A549 treated with AZD9567 at 1 μM for 4 hours (cell line): ENCODE measurements around the gene MYO5B. TPM values are rescaled to one million over a fixed set of nuclear protein-coding genes. Genes with fewer than 3 reads are reported as not detected.

Experiments used
- total RNA-seq: library from RNA; stranded (reverse); fragments of 200-300 nt; extraction: Qiagen RNA extraction; gene quantifications from 5 replicates; pipeline ENCODE4 v1.2.3, GENCODE V29; 2022; ENCODE audit not compliant: insufficient read depth

The MYO5B gene
- total RNA-seq, result 6.9 to 9.9 TPM (median 8.1 TPM) in 5 replicates

DNA sequence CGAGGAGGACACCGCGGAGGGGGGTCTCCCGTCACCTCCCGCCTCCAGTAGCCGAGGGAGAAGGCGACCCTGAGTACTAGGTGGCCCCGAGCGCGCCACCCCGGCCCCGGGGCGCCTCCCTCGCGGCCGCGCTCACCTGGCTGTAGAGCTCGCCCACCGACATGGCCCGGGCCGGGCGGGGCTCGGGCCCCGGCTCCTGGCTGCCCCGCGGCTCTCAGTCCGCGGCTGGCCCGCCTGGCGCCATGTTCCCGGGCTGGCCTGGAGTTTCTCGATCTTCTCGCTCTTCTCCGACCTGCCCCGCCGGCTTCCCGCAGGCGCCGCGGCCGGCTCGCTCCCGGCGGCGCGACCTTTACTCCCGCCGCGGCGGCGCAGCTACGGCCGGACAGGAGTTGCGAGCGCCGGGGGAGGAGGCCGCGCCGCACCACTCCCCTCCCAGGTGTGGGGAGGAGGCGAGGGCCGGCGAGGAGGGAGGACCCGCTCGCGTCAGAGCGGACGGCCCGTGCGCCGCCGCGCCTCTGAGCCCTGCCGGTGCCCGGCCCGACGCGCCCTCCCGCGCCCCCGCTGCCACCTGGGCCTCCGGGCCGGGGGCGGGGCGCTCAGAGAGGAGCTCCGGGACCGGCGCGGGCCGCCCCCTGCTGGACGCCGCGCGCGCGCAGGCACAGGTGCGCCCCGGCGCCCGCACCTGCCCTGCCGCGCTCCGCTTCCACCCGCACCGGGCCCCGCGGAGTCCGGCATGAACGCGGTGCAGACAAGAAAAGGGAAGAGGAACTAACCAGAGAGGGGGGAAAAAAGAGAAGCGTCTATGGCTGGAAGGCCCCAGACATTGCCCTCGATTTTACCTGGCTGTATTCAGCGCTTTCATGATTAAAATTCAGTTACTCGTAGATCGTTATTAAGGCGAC lies at the start of gene MYO5B:
MYO5B (minus strand) TSS at position 517 of the 902 bp plus-strand sequence; CDS start at position 163, 354 bp downstream.

DNA sequence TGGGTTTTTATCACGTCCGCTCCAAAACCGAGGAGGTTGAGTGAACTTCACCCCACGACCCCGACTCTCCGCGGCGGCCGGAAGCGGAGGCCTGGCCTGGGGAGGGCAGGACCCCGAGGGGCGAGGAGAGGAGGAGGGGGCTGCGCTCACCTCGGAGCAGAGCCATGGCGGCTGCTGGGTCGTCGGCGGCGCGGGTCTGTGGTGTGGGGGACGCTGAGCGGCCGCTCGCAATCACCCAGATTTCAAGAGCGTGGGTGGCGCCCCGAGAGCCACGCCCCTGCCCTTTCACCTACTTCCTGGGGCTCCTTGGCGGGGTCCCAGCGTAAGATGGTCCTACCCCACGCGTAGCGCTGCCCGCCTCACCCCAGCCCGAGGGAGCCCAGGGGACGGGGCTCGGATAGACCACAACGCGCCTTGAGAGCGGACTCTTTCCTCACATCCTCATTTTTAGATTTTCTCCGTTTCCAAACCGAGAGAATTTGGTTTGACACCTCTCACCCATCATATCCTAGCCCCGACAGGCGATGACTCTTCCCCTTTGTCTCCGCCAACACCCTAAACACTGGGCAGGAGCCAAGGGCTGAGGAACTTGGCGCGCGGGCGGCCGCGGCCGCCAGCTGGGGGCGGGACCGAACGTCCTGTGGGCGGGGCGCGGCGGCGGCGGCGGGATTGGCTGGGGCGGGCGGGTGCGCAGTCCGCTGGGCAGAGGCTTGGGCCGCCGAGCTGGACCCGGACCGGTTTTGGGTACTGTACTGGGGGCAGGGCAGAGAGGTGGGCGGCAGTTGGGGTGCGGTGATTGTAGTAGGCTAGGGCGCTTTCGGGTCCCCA lies 381.4 kb downstream of the MYO5B start, which contains the start of gene ACAA2:
ACAA2 (minus strand) TSS at position 215 of the 828 bp plus-strand sequence; CDS start at position 166, 49 bp downstream.

Other genes starting within 250 kb of the MYO5B start
- 0.28 to 0.40 TPM (median 0.34 TPM) in 4 of 5 replicates, not detected in the other for gene CFAP53, start 71.3 kb upstream of the MYO5B start, total RNA-seq
- gene MBD1, start 86.4 kb upstream of the MYO5B start, total RNA-seq, result 33.5 to 38.1 TPM (median 37.1 TPM) in 5 replicates
- gene CXXC1, start 92.5 kb upstream of the MYO5B start, total RNA-seq, result 40.0 to 49.7 TPM (median 49.3 TPM) in 5 replicates
- gene SKA1, start 179.9 kb upstream of the MYO5B start, total RNA-seq, result 10.2 to 22.6 TPM (median 11.9 TPM) in 5 replicates